Duodenal mucosa (tissue), 2 donors: Measurements from ENCODE around the gene MFRP.
A peak's percentile ranks its signal among the peaks of the same experiment; 100 is the strongest.

ENCODE experiments used
- H3K27ac ChIP-seq: one replicate; pipeline ENCODE4 v1.7.0; 2013; ENCODE audit warnings: low read depth, low read length
- H3K27me3 ChIP-seq, 2 donors: one replicate each; pipeline ENCODE4 v1.7.0; 2013; ENCODE audit warnings: low read length in 2 of 2, control low read depth in 1 of 2; ENCODE audit not compliant: insufficient read depth in 2 of 2, control insufficient read depth in 1 of 2
- H3K36me3 ChIP-seq, 2 donors: one replicate each; pipeline ENCODE4 v1.7.0; 2013; ENCODE audit warnings: low read length in 2 of 2, control low read depth in 1 of 2; ENCODE audit not compliant: insufficient read depth in 2 of 2, control insufficient read depth in 1 of 2
- H3K4me1 ChIP-seq, 2 donors: one replicate each; pipeline ENCODE4 v1.7.0; 2013; ENCODE audit warnings: low read length in 2 of 2, control low read depth in 1 of 2; ENCODE audit not compliant: insufficient read depth in 2 of 2, control insufficient read depth in 1 of 2
- H3K4me3 ChIP-seq, 2 donors: one replicate each; pipeline ENCODE4 v1.7.0; 2013; ENCODE audit warnings: low read length in 2 of 2, low read depth in 1 of 2
- H3K9ac ChIP-seq, 2 donors: one replicate each; pipeline ENCODE4 v1.7.0; 2013; ENCODE audit warnings: low read length in 2 of 2, low read depth in 1 of 2
- H3K9me3 ChIP-seq, 2 donors: one replicate each; pipeline ENCODE4 v1.7.0; 2013; ENCODE audit warnings: low read length in 2 of 2, control low read depth in 1 of 2; ENCODE audit not compliant: control insufficient read depth in 1 of 2

MFRP gene

DNA sequence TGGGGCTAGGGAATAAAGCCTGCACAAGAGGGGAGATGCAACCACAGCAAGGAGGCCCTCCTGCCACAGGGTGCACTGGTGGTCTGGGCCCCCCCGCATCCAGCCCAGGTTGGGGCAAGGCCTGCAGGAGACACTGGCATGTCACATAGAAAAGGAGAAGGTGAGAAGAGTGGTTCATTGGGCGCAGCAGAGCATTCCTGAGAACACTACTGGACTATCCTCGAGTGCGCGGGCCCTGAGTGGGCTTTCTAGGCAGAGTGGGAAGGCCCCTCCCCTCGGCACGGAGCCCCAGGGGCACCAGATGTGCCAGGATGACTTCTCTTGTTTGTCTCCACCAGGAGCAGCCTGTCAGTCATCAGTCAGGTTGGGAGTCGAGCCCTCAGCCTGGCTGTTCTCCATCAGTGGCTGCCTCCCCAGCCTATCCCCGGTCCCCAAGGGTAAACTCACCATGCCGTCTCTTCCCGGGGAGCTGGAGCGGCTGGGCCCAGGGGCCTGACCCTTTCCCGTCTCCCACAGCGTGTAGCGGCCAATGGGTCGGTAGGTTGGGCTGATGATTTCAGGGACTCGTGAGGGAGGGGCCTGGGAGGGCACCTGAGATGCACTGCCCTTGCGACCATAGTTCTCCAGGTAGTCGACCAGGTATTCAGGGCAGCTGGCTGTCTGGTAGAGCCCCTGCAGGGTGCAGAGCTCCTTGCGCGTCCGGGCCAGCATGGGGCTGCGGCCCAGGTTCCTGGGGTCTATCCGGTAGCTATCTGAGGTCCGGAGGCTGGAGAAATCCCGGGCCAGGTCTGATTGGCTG, 26.0 kb upstream of the MFRP start:
- Histone ChIP-seq H3K9ac (no peak overlapping the region), H3K9me3 (no peaks in the 10 kb centered on the region), H3K4me3 (no peak overlapping the region), H3K4me1 (peaks cover 46 to 47% of the 10 kb centered on the region in 2 donors), H3K27me3 (no peaks in the 10 kb centered on the region), H3K27ac (no peak overlapping the region), H3K36me3 (no peaks in the 10 kb centered on the region)

DNA sequence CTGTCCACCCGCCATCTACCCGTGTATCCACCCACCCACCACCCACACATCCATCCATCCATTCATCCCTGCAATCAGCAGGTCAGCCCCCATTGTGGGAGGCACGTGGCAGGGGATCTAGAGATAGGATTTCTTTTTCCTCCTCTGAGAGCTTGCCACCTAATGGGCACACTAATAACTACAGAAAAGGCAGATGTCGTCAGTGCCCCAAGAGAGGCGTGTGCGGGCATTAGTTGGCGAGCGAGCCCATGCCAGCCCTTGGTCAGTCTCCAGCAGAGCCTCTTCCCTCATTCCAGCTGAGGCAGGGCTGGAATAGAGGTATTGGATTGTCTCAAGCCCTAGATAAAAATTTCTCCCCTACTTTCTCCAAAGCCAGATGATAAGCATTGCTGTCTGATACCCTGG, 25.3 kb upstream of the MFRP start:
- Histone ChIP-seq H3K9ac (peak overlapping the region in 1 of 2 donors; percentile 57), H3K36me3 (no peaks in the 10 kb centered on the region), H3K9me3 (no peaks in the 10 kb centered on the region), H3K4me3 (no peak overlapping the region), H3K27ac (no peak overlapping the region), H3K4me1 (peaks cover 53 to 54% of the 10 kb centered on the region in 2 donors), H3K27me3 (no peaks in the 10 kb centered on the region)

DNA sequence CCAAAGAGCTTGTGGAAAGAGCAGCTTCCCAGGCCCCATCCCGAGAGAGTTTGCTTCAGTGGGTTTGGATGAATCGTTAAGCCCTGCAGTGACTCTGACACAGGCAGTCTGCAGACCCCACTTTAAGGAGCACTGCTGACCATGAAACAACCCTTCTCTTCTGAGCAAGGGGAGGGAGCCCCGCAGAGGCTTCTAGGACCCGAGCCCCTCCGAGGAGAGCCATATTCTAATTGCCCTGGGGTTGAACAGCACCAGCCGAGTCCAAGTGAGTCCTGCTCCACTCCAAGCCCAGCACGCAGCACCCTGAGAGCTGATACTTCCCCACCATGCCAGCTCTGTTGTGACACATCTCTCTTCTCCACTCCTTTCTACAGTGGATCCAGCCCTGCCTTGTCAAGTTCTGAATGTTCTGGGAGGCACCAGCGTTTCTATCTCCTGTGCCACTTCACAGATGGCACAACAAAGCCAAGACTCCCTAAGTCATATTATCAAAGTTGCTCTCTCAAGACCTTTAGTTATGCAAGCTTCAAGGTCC, 24.6 kb upstream of the MFRP start:
- Histone ChIP-seq H3K4me1 (peaks cover 60% of the 10 kb centered on the region in 2 donors), H3K4me3 (peak overlapping the region in 1 of 2 donors; percentile 20), H3K9me3 (no peaks in the 10 kb centered on the region), H3K9ac (peak overlapping the region; percentile 53 to 57), H3K36me3 (no peaks in the 10 kb centered on the region), H3K27me3 (no peaks in the 10 kb centered on the region), H3K27ac (peak overlapping the region; percentile 59)

DNA sequence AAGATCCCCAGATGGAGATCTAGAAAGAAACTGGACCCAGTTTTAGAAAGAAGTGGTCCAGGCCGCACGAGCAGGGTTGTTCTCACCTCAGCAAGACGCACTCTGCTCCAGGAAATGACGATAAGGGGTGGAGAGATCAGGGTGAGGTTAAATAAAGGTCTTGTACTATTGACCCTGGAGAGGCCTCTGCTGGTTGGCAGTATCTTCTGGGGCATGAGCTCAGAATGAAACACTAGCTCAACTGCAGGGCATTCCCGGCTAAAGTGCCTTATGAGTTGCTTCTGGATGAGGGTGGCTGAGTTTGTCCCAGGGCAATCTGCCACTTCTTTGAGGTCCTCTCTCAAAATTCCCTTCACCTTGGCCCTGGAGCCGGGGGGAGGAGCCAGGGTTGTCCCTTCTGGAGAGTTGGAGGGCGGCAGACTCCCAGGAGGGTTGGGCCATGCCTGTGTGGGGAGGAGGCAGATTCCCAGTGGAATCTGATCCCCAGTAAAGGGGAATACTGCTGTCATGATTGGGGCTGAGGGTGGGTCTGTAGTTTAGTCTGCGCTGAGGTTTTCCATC, 24.1 kb upstream of the MFRP start:
- Histone ChIP-seq H3K9ac (peak overlapping the region; percentile 53 to 57), H3K9me3 (no peaks in the 10 kb centered on the region), H3K27ac (peak overlapping the region; percentile 83), H3K4me1 (peaks cover 61 to 62% of the 10 kb centered on the region in 2 donors), H3K4me3 (peak overlapping the region in 1 of 2 donors; percentile 20), H3K36me3 (no peaks in the 10 kb centered on the region), H3K27me3 (peaks cover 0 to under 1% of the 10 kb centered on the region in 2 donors)

DNA sequence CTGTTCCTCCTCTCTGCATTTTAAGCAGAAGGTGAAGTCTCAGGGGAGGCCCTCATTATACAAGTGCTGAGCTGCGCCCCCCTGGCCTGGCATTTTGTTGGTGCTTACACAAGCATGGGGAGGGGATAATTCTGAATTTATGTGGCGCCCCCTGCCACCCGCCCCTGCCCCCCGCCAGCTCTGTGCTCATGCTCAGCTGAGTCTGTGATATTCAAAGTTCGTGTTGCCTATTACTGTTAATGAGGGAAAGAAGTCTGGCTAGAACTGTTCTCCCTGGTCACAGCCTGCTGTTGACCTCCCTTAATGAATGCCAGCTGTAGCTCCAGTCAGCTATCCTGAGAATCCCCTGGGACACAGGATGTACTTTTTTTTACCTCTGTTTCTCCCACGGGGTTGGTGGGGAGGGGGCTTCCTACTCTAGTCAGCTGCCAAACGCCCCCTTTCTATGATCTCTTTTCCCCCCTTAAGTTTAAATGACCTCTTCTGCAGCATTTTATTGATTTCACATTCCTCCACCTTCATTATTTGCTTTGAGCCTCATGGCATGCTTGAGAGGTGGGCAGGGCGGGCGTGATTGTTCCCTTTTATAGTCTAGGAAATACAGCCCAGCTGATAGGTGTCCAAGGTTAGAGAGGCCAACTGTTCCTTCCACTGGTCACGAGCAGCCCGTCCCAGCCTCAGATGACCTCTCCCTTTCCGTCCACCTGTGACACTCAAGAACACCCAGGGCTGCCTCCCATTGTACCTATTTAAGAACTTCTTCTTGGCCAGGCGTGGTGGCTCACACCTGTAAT, 22.8 kb upstream of the MFRP start:
- Histone ChIP-seq H3K4me3 (peak overlapping the region; percentile 27 to 33), H3K9me3 (no peaks in the 10 kb centered on the region), H3K36me3 (no peaks in the 10 kb centered on the region), H3K27me3 (peaks cover 7 to 13% of the 10 kb centered on the region in 2 donors), H3K9ac (peak overlapping the region; percentile 21 to 73), H3K27ac (peak overlapping the region; percentile 83), H3K4me1 (peaks cover 71 to 75% of the 10 kb centered on the region in 2 donors)

DNA sequence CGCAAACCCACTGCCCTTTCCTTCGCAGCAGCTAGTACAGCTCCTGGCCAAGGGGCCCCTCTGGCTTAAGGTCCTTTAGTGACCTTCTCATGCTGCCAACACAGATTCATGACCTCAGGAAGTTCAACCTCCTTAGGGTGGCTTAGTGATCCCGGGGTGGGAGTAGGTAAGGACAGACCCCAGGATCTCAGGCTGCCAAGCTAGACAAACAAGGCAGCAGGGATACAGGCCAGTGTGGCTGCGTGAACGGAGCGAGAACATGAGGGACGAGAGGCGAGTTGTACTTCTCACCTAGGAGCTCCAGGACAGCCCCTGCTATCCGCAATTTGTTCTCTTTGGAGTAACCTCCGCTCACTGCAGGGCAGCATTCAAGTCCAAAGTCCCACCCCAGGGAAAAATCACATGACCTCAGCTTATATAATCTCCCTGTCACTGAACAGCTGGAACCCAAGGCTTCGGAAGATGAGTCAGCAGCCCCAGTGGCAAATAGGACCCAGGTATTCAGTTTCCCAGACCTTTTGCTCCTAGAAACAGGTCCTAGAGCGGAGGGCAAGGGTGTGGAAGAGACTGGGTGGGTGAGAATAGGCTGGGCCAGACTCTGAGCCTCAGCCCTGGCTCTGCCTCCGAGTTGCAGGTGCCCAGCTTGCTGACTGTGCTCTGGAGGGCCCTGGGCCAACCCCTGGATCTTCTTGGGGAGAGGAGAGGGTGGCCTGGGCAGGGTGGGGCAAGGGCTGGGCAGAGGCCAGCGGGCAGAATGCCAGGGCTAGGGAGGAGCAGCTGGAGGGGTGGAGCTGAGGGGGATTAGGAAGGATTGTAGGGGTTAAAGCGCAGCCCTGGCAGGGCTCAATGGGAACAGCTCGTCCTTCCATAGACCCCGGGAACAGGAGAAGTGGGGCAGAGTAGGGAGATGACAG, 21.9 kb upstream of the MFRP start:
- H3K9ac ChIP-seq = peak overlapping the region; percentile 63 to 73
- no peaks in the 10 kb centered on the region for H3K9me3 ChIP-seq
- peak overlapping the region; percentile 27 to 46 for H3K4me3 ChIP-seq
- peaks cover 74 to 76% of the 10 kb centered on the region in 2 donors for H3K4me1 ChIP-seq
- H3K27me3 ChIP-seq = peaks cover 8 to 13% of the 10 kb centered on the region in 2 donors
- no peaks in the 10 kb centered on the region for H3K36me3 ChIP-seq
- H3K27ac ChIP-seq = peak overlapping the region; percentile 83

DNA sequence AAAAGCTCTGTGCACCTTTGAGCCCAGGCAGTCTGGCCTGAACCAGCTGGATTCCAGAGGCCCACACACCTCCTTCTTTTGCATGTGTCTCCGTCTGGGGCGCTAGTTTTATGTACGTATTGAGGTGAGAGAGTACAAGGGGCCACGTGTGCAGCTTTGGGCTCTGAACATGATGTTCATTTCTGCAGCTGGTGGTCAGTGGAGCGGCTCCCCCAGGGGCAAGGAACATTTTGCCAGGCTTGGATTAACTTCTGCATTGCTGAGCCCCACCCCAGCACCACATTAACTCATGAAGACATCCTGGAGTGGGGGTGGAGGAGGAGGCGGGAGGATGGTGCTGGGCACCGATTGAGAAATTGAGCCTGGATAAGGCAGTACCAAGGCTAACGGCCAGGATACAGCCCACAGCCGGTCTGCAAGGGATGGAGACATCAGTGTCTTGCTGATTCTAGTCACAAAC, 21.2 kb upstream of the MFRP start:
- Histone ChIP-seq H3K36me3 (no peaks in the 10 kb centered on the region), H3K27me3 (peaks cover 11 to 13% of the 10 kb centered on the region in 2 donors), H3K9ac (peak overlapping the region; percentile 38 to 63), H3K4me3 (peak overlapping the region; percentile 27 to 46), H3K4me1 (peaks cover 75 to 83% of the 10 kb centered on the region in 2 donors), H3K27ac (peak overlapping the region; percentile 83), H3K9me3 (no peaks in the 10 kb centered on the region)

DNA sequence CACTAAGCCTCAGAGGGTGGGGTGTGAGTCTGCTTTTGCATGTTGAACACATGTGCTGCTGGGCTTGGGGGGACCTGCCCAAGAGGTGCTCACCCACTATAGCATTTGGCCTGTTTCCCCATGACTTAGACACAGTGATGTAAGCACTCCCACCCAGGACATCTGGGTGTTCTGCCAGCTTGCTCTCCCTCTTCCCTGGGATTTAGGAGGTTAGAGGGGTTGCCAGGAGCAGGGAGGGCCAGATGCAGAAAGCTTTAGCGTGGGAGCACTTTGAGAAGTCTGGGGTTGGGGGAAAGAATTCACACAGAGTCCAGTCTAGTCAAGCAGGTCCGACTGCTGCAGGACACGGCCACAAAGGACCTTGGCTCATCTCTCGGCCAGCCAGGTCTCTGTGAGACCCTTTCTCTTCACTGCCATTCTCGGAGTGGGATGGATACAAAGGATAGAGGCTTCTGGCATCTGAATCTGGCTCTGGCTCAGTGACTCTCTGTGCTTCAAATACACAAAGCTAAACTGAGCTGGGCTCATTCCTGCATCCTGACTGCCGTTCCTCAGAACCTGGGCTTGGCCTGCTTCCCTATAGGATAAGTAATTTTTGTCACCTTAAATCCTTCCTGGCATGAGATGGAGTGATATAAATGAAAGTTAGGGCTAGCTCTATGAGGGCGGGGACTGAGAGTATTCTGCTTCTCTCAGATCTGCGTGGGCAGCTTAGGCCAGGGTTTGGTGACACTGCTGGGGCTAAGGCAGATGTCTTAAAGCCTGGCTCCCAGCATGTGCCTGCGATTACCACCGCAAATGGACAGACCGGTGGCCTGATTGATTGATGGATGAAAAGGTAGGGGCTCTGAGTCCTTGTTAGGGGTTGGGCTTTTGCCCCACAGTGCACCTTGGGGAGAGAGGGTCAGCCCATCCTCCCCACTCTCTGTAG, 20.4 kb upstream of the MFRP start:
- Histone ChIP-seq H3K36me3 (no peaks in the 10 kb centered on the region), H3K4me3 (peak overlapping the region in 1 of 2 donors; percentile 27), H3K27ac (peak overlapping the region; percentile 46), H3K4me1 (peaks cover 81 to 86% of the 10 kb centered on the region in 2 donors), H3K9ac (peak overlapping the region in 1 of 2 donors; percentile 38), H3K27me3 (peaks cover 11 to 13% of the 10 kb centered on the region in 2 donors), H3K9me3 (no peaks in the 10 kb centered on the region)
